Heart left ventricle (tissue), 16 donors: ENCODE data around the gene COMP. TPM values are rescaled to one million over a fixed set of nuclear protein-coding genes. Genes with fewer than 3 reads are reported as not detected.

ENCODE experiments used
- ATAC-seq, 4 donors: fragments of 200-7000 bp; cut with Tn5 transposase; one replicate each; pipeline ENCODE4 v1.9.1; 2020 to 2022; ENCODE audit warnings: moderate library complexity in 4 of 4, mild to moderate bottlenecking in 3 of 4, moderate number of reproducible peaks in 1 of 4
- DNase-seq, 5 donors: peaks; one replicate each; pipeline ENCODE4 v3.0.0-alpha.2; 2020
- H3K27ac ChIP-seq, 12 donors: fragments of 200-600 bp; sonication (generic) in 4 of 12; one replicate each; pipeline versions ENCODE4 v1.5.0 to v1.8.0; 2016 to 2022; ENCODE audit warnings: mild to moderate bottlenecking in 2 of 12
- H3K27me3 ChIP-seq, 9 donors: fragments of 200-600 bp; sonication (generic) in 2 of 9; one replicate each; pipeline versions ENCODE4 v1.5.1 to v1.8.0; 2016 to 2022; ENCODE audit warnings: mild to moderate bottlenecking in 3 of 9
- H3K36me3 ChIP-seq, 9 donors: fragments of 200-600 bp; sonication (generic) in 2 of 9; one replicate each; pipeline versions ENCODE4 v1.5.0 to v1.8.0; 2018 to 2022; ENCODE audit warnings: mild to moderate bottlenecking in 2 of 9
- H3K4me1 ChIP-seq, 12 donors: fragments of 200-600 bp; sonication (generic) in 4 of 12; one replicate each; pipeline versions ENCODE4 v1.5.0 to v1.8.0; 2016 to 2022; ENCODE audit warnings: mild to moderate bottlenecking in 3 of 12
- H3K4me3 ChIP-seq, 12 donors: fragments of 200-600 bp; sonication (generic) in 4 of 12; one replicate each; pipeline versions ENCODE4 v1.5.0 to v1.8.0; 2017 to 2022; ENCODE audit warnings: mild to moderate bottlenecking in 9 of 12, moderate library complexity in 4 of 12
- H3K9me3 ChIP-seq, 12 donors: fragments of 200-600 bp; sonication (generic) in 4 of 12; one replicate each; pipeline versions ENCODE4 v1.5.0 to v1.8.0; 2016 to 2022; ENCODE audit warnings: mild to moderate bottlenecking in 1 of 12
- POLR2A ChIP-seq, 2 donors: fragments of 450-650 bp; IDR thresholded peaks; one replicate each; pipeline ENCODE4 v1.6.1; 2017; ENCODE audit warnings: antibody characterized with exemption in 2 of 2, mild to moderate bottlenecking in 2 of 2, moderate library complexity in 2 of 2
- WGBS, 4 donors: extraction: QIAGEN DNeasy Blood & Tissue Kit in 2 of 4; methylation state at CpG; one replicate each; pipeline versions ENCODE4 v1.1.5 to v1.1.7; 2013 to 2018; 5-methylcytosine and 5-hydroxymethylcytosine counted together
- intact Hi-C, 10 donors: fragments of 100-400 bp; cut with DNase I; formaldehyde crosslinking; loops; one replicate each; pipeline versions ENCODE4 v1.11.1 to v1.14.2; 2022
- polyA plus RNA-seq, 2 donors: library from polyadenylated mRNA; stranded (reverse); fragments of 200-250 nt; gene quantifications; one replicate each; pipeline ENCODE4 v1.2.3, GENCODE V29; 2013
- total RNA-seq, 9 donors: library from RNA; depleted of rRNA in 2 of 9; stranded (reverse); fragments of >200 nt in 2 of 9; fragmentation: NEBNext Ultra II Directional in 3 of 9; extraction: Animal tissue kit (Norgen Biotek cat#: 25700) in 3 of 9; gene quantifications; one replicate each; pipeline versions ENCODE4 v1.1.0 to v1.2.4, GENCODE V29; 2016 to 2023
- TF ChIP-seq, protein P1 (sequence below), 12 donors: fragments of 200-600 bp; sonication (generic) in 4 of 12; IDR thresholded peaks; one replicate each; pipeline versions ENCODE4 v1.5.0 to v1.8.0; 2018 to 2022; ENCODE audit warnings: antibody characterized with exemption in 12 of 12, mild to moderate bottlenecking in 5 of 12
- donor health status: ischemic (EF 13 %, LVEDD 7.1; RV severe dilation, severe dysfunction).
- donor health status: healthy with polysubstance abuse.
- donor health status: DM: no; HTN: yes; CAD: no.
- donor health status: DM: no; HTN: no; CAD: no.
- donor health status: ischemic (EF 25% LVEDD 6.9; RV normal size, moderate dysfunction).
- donor health status: ischemic (EF 25% LVEDD 5.7; RV mildly dilated, moderate dysfunction).
- donor health status: healthy.
- donor health status: DM: yes; HTN: yes; CAD: no.
- donor health status: ischemic (EF 35%, LVEDD 5.7; RV mildly dilated, moderate dysfunction).
- donor health status: nonischemic (EF 11% LVEDD 7.7; RV severe dilation, severe dysfunction).
- donor health status: DM: yes; HTN: yes; CAD: no.
- donor health status: PGD.
- donor health status: ischemic (EF 29% LVEDD 5.4; RV normal size, mild dysfunction).
- donor health status: nonischemic (EF 23%, LVEDD 6.1; RV moderate dilation, normal function).

The COMP gene
- total and polyA plus RNA-seq, 11 donors = 0.11 to 2.7 (median 0.46) TPM; not detected in 1

DNA sequence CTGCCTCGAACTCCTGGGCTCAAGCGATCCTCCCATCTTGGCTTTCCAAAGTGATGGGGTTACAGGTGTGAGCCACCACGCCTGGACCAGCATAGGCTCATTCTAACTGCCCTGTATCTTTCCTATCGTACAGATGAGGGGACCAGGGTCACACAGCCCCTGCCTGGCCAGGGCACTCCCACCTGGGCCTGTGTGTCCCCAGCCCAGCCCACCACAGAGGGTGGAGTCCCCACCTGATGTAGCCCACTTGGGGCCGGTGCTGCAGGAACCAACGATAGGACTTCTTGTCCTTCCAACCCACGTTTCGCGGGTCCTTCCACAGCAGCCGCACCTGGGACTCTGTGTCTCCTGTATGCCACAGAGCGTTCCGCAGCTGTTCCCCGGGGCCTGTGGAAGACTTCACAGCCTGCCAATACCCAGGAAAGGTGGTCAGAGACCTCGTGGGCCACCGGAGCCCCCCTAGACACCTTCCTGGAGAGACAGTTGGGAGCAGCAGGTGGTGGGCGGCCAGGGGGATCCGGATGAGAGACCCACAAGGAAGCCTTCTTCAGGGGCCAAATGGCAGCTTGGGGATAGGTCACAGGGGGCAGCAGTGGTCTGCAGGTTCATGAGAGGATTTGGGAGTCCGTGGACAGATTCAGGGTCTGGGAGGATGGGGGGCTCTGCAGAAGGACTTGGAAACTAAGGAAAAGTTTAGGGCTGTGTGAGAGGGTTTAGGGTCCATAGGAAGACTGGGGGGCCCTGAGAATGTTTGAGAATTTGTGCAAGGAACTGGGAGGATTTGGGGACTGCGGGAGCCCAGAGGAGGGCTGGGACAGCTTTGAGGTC, 6.9 kb downstream of the COMP start:
- 82 to 90% (median 88%) methylated on average over 19 of the region's 19 CpGs for WGBS, 4 donors
- intact Hi-C loops = no loop called here
- DNase-seq (no peak), ATAC-seq (no peak)
- H3K4me1 ChIP-seq = peaks cover 0 to 31% (median 14%) of the 10 kb centered on the region in 12 donors
- no peak overlapping the region for H3K27ac ChIP-seq
- no peak for TF ChIP-seq POLR2A (IDR thresholded peaks at IDR 0.05)
- TF ChIP-seq, protein P1, sequence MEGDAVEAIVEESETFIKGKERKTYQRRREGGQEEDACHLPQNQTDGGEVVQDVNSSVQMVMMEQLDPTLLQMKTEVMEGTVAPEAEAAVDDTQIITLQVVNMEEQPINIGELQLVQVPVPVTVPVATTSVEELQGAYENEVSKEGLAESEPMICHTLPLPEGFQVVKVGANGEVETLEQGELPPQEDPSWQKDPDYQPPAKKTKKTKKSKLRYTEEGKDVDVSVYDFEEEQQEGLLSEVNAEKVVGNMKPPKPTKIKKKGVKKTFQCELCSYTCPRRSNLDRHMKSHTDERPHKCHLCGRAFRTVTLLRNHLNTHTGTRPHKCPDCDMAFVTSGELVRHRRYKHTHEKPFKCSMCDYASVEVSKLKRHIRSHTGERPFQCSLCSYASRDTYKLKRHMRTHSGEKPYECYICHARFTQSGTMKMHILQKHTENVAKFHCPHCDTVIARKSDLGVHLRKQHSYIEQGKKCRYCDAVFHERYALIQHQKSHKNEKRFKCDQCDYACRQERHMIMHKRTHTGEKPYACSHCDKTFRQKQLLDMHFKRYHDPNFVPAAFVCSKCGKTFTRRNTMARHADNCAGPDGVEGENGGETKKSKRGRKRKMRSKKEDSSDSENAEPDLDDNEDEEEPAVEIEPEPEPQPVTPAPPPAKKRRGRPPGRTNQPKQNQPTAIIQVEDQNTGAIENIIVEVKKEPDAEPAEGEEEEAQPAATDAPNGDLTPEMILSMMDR (IDR thresholded peaks at IDR 0.05) = no peak
- no peaks in the 10 kb centered on the region for H3K36me3 ChIP-seq
- no peak overlapping the region for H3K4me3 ChIP-seq
- H3K9me3 ChIP-seq = no peaks in the 10 kb centered on the region
- H3K27me3 ChIP-seq = peaks cover 28 to 79% (median 36%) of the 10 kb centered on the region in 9 donors

DNA sequence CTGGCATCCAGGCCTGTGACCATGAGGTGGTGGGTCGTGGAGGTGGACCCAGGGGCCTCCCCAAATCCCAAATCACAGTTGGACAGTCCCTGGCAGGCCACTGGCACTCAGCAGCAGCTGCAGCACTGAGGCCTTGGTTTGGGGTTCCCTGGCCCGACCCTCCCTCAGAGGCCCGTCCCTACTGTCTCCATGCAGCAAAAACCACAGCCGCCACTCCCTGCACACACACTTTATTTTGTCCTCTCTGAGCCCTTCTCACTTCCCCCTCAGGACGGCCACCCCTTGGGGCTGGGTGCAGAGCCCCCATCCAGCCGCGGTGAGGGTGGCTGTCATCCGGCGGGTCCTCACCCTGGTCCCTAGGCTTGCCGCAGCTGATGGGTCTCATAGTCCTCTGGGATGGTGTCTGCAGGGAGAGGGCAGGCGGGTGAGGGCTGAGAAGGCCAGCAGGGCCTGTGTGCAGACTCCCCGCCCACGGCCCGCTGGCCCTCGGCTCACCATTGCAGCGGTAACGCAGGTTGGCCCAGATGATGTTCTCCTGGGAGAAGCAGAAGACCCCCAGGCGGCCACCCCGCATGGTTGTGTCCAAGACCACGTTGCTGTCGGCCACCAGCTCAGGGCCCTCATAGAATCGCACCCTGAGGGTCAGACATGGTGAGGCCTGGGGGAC, 8.4 kb downstream of the COMP start:
- Histone ChIP-seq H3K4me3 (no peak overlapping the region), H3K27me3 (peaks cover 19 to 73% (median 25%) of the 10 kb centered on the region in 9 donors), H3K36me3 (no peaks in the 10 kb centered on the region), H3K4me1 (peaks cover 0 to 19% (median 6%) of the 10 kb centered on the region in 12 donors), H3K27ac (no peak overlapping the region), H3K9me3 (no peaks in the 10 kb centered on the region)
- 87 to 90% (median 89%) methylated on average over 18 to 22 of the region's 22 CpGs for WGBS, 4 donors
- DNase-seq = no peak
- intact Hi-C loops = no loop called here
- no peak for ATAC-seq
- TF ChIP-seq, protein P1 (IDR thresholded peaks at IDR 0.05) = no peak

DNA sequence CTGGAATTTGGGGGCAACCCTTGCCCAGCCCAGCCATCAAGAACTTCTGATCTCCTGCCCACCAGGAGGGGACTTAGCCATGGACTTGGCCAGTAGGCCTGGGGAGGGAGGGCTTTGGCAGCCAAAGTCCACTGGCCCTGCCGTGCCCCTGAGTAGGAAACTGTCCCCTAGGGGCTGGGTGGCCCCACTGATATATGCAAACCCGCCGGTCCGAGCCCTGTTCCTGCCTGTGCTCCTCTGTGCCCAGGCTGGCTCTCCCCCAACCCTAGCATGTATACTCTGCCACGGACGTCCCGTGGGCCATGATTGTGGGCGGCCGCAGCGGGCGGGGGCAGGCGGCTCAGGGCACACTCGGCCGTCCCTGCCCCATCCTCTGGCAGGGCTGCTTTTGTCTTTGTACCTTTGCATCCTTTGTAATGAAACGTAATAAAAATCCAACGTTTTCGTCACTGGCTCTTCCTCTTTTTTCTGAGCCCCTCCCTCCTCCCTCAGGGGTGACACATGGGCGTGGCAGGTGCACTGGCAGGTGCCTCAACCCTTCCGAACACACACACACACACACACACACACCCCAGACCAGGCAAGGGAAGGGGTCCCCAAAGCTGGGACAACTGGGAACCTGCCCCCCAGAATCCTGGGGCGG, 9.1 kb downstream of the COMP start:
- intact Hi-C loops = no loop called here

More for the DNA sequence above, 9.1 kb downstream of the COMP start:
- WGBS, 4 donors = 78 to 83% (median 80%) methylated on average over 18 to 20 of the region's 20 CpGs
- ATAC-seq (no peak), DNase-seq (no peak)
- TF ChIP-seq POLR2A (IDR thresholded peaks at IDR 0.05) = no peak
- TF ChIP-seq, protein P1 (IDR thresholded peaks at IDR 0.05) = no peak
- H3K27me3 ChIP-seq = peaks cover 12 to 71% (median 18%) of the 10 kb centered on the region in 9 donors
- no peak overlapping the region for H3K27ac ChIP-seq
- H3K4me1 ChIP-seq = peaks cover 0 to 17% (median 4%) of the 10 kb centered on the region in 12 donors
- H3K9me3 ChIP-seq = no peaks in the 10 kb centered on the region
- H3K4me3 ChIP-seq = no peak overlapping the region
- no peaks in the 10 kb centered on the region for H3K36me3 ChIP-seq
